Measurements from ENCODE around the gene IGSF22.

IGSF22 gene

GRCh38 chr11:18726040-18726439 is at the start of gene IGSF22:
Gene IGSF22, minus strand, starts transcription at chr11:18726188. Its CDS starts 1,952 bp downstream, at chr11:18724236.
- no peak for DNase-seq

- DNase-seq: no peak
These were observed 48.8 kb upstream of the IGSF22 start for GRCh38 chr11:18774801-18775200.

GRCh38 chr11:18773681-18774080 is 47.7 kb upstream of the IGSF22 start:
- DNase-seq: no peak

- DNase-seq: no peak
These were observed 47.1 kb upstream of the IGSF22 start for GRCh38 chr11:18773104-18773503.

- DNase-seq: no peak
These were observed 46.2 kb upstream of the IGSF22 start for GRCh38 chr11:18772211-18772610.

- no peak for DNase-seq
These were observed 45.5 kb upstream of the IGSF22 start for GRCh38 chr11:18771266-18772035.

GRCh38 chr11:18770479-18771125 is 44.6 kb upstream of the IGSF22 start:
- DNase-seq: no peak

GRCh38 chr11:18769802-18770456 is 43.9 kb upstream of the IGSF22 start:
- DNase-seq: peak; percentile 15

- no peak for DNase-seq
These were observed 43.0 kb upstream of the IGSF22 start for GRCh38 chr11:18768978-18769377.

- DNase-seq: peak; percentile 70
These were observed 42.5 kb upstream of the IGSF22 start for GRCh38 chr11:18768472-18768901.

- no peak for DNase-seq
These were observed 40.0 kb upstream of the IGSF22 start for GRCh38 chr11:18766015-18766414.

GRCh38 chr11:18765554-18765953 is 39.6 kb upstream of the IGSF22 start:
- no peak for DNase-seq

- no peak for DNase-seq
These were observed 35.8 kb upstream of the IGSF22 start for GRCh38 chr11:18761741-18762140.

GRCh38 chr11:18761144-18761543 is 35.2 kb upstream of the IGSF22 start:
- DNase-seq: no peak

GRCh38 chr11:18757811-18758210 is 31.8 kb upstream of the IGSF22 start:
- DNase-seq: no peak

GRCh38 chr11:18756889-18757288 is 30.9 kb upstream of the IGSF22 start:
- no peak for DNase-seq

GRCh38 chr11:18754308-18754707 is 28.3 kb upstream of the IGSF22 start:
- DNase-seq: no peak

GRCh38 chr11:18752502-18752901 is 26.5 kb upstream of the IGSF22 start:
- DNase-seq: no peak

- DNase-seq: no peak
These were observed 25.0 kb upstream of the IGSF22 start for GRCh38 chr11:18750944-18751343.

GRCh38 chr11:18749681-18750319 is 23.8 kb upstream of the IGSF22 start:
- DNase-seq: no peak

GRCh38 chr11:18748766-18749365 is 22.9 kb upstream of the IGSF22 start:
- DNase-seq: no peak

- DNase-seq: no peak
These were observed 19.3 kb upstream of the IGSF22 start for GRCh38 chr11:18745251-18745650.

GRCh38 chr11:18743900-18744514 is 18.0 kb upstream of the IGSF22 start:
- DNase-seq: no peak
